Trophoblast cell (in vitro differentiated cells and primary cell): ENCODE data around the gene AIF1L.
"Not testable (repeated sequence)": the region's sequence is repeated elsewhere in the genome, so short reads cannot be mapped to it uniquely, and the experiment has no call there.

Experiments
- DNase-seq, 2 donors: peaks; one replicate each; pipeline ENCODE4 v3.0.0-alpha.2; 2016
- H2AFZ ChIP-seq: 2 replicates; pipeline ENCODE4 v1.6.1; 2013; ENCODE audit warnings: low read length, moderate library complexity, mild to moderate bottlenecking; ENCODE audit not compliant: insufficient read depth, poor library complexity
- H2AK5ac ChIP-seq: 2 replicates; pipeline ENCODE4 v1.6.1; 2013; ENCODE audit warnings: mild to moderate bottlenecking, low read length
- H2BK120ac ChIP-seq: 2 replicates; pipeline ENCODE4 v1.6.1; 2013; ENCODE audit warnings: low read length, mild to moderate bottlenecking, moderate library complexity; ENCODE audit not compliant: insufficient read depth, poor library complexity
- H2BK12ac ChIP-seq: 2 replicates; pipeline ENCODE4 v1.6.1; 2013; ENCODE audit warnings: mild to moderate bottlenecking, low read length, moderate library complexity
- H2BK5ac ChIP-seq: 2 replicates; pipeline ENCODE4 v1.6.1; 2013; ENCODE audit warnings: low read length, low read depth, moderate library complexity, mild to moderate bottlenecking; ENCODE audit not compliant: poor library complexity
- H3K14ac ChIP-seq: 2 replicates; pipeline ENCODE4 v1.6.1; 2013; ENCODE audit warnings: mild to moderate bottlenecking, low read length
- H3K18ac ChIP-seq: 2 replicates; pipeline ENCODE4 v1.6.1; 2013; ENCODE audit warnings: mild to moderate bottlenecking, low read length
- H3K23ac ChIP-seq: 2 replicates; pipeline ENCODE4 v1.6.1; 2013; ENCODE audit warnings: low read length
- H3K27ac ChIP-seq: 2 replicates; pipeline ENCODE4 v1.5.1; 2013; ENCODE audit warnings: low read depth, mild to moderate bottlenecking, inconsistent platforms, low read length, moderate library complexity
- H3K27me3 ChIP-seq: 2 replicates; pipeline ENCODE4 v1.6.1; 2013; ENCODE audit warnings: inconsistent platforms, mild to moderate bottlenecking, low read length, moderate library complexity; ENCODE audit not compliant: insufficient read depth
- H3K36me3 ChIP-seq, 2 experiments: 1 replicate in 1 of 2; 2 replicates in 1 of 2; pipeline ENCODE4 v1.6.1; 2013; ENCODE audit warnings: low read length in 2 of 2, mild to moderate bottlenecking in 2 of 2, moderate library complexity in 1 of 2; ENCODE audit not compliant: insufficient read depth in 2 of 2, control insufficient read depth in 1 of 2
- H3K4ac ChIP-seq: 2 replicates; pipeline ENCODE4 v1.6.1; 2013; ENCODE audit warnings: low read depth, mild to moderate bottlenecking, low read length, moderate library complexity
- H3K4me1 ChIP-seq, 2 experiments: 1 replicate in 1 of 2; 2 replicates in 1 of 2; pipeline ENCODE4 v1.6.1; 2013; ENCODE audit warnings: low read length in 2 of 2, mild to moderate bottlenecking in 2 of 2, moderate library complexity in 1 of 2; ENCODE audit not compliant: insufficient read depth in 2 of 2, control insufficient read depth in 1 of 2
- H3K4me2 ChIP-seq: 2 replicates; pipeline ENCODE4 v1.6.1; 2013; ENCODE audit warnings: inconsistent platforms, mild to moderate bottlenecking, low read length, moderate library complexity
- H3K4me3 ChIP-seq: 2 replicates; pipeline ENCODE4 v1.5.1; 2013; ENCODE audit warnings: mild to moderate bottlenecking, low read depth, low read length, inconsistent platforms
- H3K79me1 ChIP-seq: one replicate; pipeline ENCODE4 v1.6.1; 2013; ENCODE audit warnings: low read length
- H3K79me2 ChIP-seq: 2 replicates; pipeline ENCODE4 v1.6.1; 2013; ENCODE audit warnings: low read length, mild to moderate bottlenecking; ENCODE audit not compliant: control insufficient read depth, insufficient read depth, poor library complexity
- H3K9ac ChIP-seq: 2 replicates; pipeline ENCODE4 v1.6.1; 2013; ENCODE audit warnings: mild to moderate bottlenecking, low read length
- H3K9me3 ChIP-seq: 2 replicates; pipeline ENCODE4 v1.6.1; 2013; ENCODE audit warnings: low read depth, mild to moderate bottlenecking, control low read depth, inconsistent platforms, low read length; ENCODE audit not compliant: insufficient read depth
- H4K12ac ChIP-seq: 2 replicates; pipeline ENCODE4 v1.6.1; 2013; ENCODE audit warnings: low read depth, mild to moderate bottlenecking, low read length, moderate library complexity
- H4K8ac ChIP-seq: 2 replicates; pipeline ENCODE4 v1.6.1; 2013; ENCODE audit warnings: low read depth, mild to moderate bottlenecking, low read length, moderate library complexity
- H4K91ac ChIP-seq: one replicate; pipeline ENCODE4 v1.6.1; 2013; ENCODE audit warnings: low read depth, mild to moderate bottlenecking, low read length, moderate library complexity
- WGBS: extraction: QIAGEN DNeasy Blood & Tissue Kit; methylation state at CpG from one replicate; pipeline ENCODE4 v1.1.7; 2013; ENCODE audit warnings: missing lambda C conversion rate; ENCODE audit not compliant: insufficient read length, insufficient coverage; ENCODE audit errors: extremely low coverage; 5-methylcytosine and 5-hydroxymethylcytosine counted together

Gene AIF1L

DNA sequence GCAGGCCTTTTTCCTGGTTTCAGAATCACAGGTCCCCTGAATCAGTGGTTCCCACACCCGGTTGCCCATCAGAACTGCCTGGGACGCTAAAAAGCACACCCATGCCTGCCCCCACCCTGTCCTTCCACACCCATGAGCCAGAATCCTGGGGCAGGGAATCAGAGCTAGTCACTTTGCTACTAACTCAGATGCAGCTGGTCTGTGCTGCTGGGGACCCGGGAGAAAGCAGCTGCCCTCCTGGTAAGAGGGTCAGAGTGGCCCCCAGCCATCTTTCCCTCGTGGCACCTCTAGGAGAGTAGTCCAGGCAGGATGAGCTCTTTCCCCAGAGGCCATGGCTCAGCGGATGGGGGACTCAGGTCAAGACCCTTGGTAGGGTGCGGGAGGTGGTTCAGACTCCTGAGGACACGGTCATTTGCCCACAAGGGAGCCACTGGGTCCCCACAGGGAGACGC lies 17.8 kb downstream of the AIF1L start:
- Histone ChIP-seq H3K36me3 (peaks cover 22 to 32% of the 10 kb centered on the region in 2 experiments), H3K14ac (no peak overlapping the region), H4K8ac (no peak overlapping the region), H4K12ac (no peak overlapping the region), H2BK12ac (no peak overlapping the region), H2AK5ac (no peak overlapping the region), H3K23ac (no peak overlapping the region), H3K4me2 (no peak overlapping the region), H3K9ac (no peak overlapping the region), H3K4ac (no peak overlapping the region), H3K27me3 (no peaks in the 10 kb centered on the region), H2AFZ (no peak overlapping the region), H3K18ac (no peak overlapping the region), H3K27ac (no peak overlapping the region), H4K91ac (no peak overlapping the region), H3K4me3 (no peak overlapping the region), H2BK120ac (no peak overlapping the region), H3K79me2 (no peaks in the 10 kb centered on the region), H3K4me1 (no peaks in the 10 kb centered on the region), H3K79me1 (no peaks in the 10 kb centered on the region), H3K9me3 (peaks cover 1% of the 10 kb centered on the region), H2BK5ac (no peak overlapping the region)
- DNase-seq, result no peak
- no CpG with 5 or more reads among the region's 8 CpGs for WGBS

- H3K9ac ChIP-seq, H2BK5ac ChIP-seq, H3K27me3 ChIP-seq, H3K27ac ChIP-seq, H4K91ac ChIP-seq, H3K18ac ChIP-seq, H3K79me2 ChIP-seq, H2BK120ac ChIP-seq, H4K8ac ChIP-seq, H2BK12ac ChIP-seq, H3K4me1 ChIP-seq, H3K23ac ChIP-seq, H3K4me3 ChIP-seq, H3K14ac ChIP-seq, H3K9me3 ChIP-seq, H3K4me2 ChIP-seq, H2AFZ ChIP-seq, H3K79me1 ChIP-seq, H3K4ac ChIP-seq, DNase-seq, H4K12ac ChIP-seq, H2AK5ac ChIP-seq: not testable (repeated sequence)
- WGBS, result no CpG with 5 or more reads among the region's 6 CpGs
- peaks cover 27 to 41% of the 10 kb centered on the region in 2 experiments for H3K36me3 ChIP-seq
Measured at GRCh38 chr9:131115360-131115742, 19.0 kb downstream of the AIF1L start.

DNA sequence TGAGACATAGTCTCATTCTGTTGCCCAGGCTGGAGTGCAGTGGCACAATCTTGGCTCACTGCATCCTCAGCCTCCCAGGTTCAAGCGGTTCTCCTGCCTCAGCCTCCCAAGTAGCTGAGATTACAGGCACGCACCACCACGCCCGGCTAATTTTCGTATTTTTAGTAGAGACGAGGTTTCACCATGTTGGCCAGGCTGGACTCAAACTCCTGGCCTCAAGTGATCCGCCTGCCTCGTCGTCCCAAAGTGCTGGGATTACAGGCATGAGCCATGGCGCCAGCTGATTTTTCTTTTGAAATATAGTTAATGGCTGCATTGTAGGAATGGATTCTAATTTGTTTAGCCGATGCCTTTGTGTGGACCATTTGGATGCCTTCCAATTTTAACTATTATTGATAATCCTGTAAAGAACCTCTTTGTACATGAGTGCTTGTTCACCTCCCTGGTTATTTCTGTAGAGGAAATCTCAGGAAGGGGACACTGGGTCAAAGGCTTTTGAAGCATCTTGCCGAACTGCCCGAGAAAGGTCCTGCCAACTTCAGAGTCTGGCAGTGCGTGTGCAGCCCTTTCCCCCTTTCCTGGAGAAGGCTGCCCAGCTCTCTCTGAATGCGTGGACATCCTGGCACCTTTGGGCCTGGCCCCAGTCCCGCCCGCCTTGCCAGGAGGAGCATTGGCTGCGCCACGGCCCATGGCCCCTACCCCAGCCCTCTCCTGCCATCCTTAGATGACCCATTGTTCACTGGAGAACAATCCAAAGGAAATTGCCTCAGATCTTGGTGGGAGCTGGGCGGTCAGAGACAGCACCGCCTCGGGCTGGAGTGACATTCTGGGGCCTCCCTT lies 20.2 kb downstream of the AIF1L start:
- Histone ChIP-seq H3K27ac (no peak overlapping the region), H3K23ac (no peak overlapping the region), H3K9ac (no peak overlapping the region), H3K9me3 (peaks cover 1% of the 10 kb centered on the region), H3K14ac (no peak overlapping the region), H3K4me1 (no peaks in the 10 kb centered on the region), H2BK5ac (no peak overlapping the region), H3K27me3 (no peaks in the 10 kb centered on the region), H3K4me3 (no peak overlapping the region), H3K79me1 (no peaks in the 10 kb centered on the region), H4K12ac (no peak overlapping the region), H2AFZ (no peak overlapping the region), H2BK120ac (no peak overlapping the region), H3K18ac (no peak overlapping the region), H3K36me3 (peaks cover 33 to 48% of the 10 kb centered on the region in 2 experiments), H3K4me2 (no peak overlapping the region), H2AK5ac (no peak overlapping the region), H4K8ac (no peak overlapping the region), H2BK12ac (no peak overlapping the region), H4K91ac (no peak overlapping the region), H3K4ac (no peak overlapping the region), H3K79me2 (no peaks in the 10 kb centered on the region)
- no peak for DNase-seq
- no CpG with 5 or more reads among the region's 22 CpGs for WGBS

GRCh38 chr9:131117121-131117761 lies 20.9 kb downstream of the AIF1L start:
- Histone ChIP-seq H3K14ac (no peak overlapping the region), H2BK12ac (no peak overlapping the region), H3K79me1 (no peaks in the 10 kb centered on the region), H4K8ac (no peak overlapping the region), H3K4ac (no peak overlapping the region), H3K27me3 (no peaks in the 10 kb centered on the region), H3K79me2 (no peaks in the 10 kb centered on the region), H3K36me3 (peaks cover 30 to 49% of the 10 kb centered on the region in 2 experiments), H3K9ac (no peak overlapping the region), H3K23ac (no peak overlapping the region), H2AK5ac (no peak overlapping the region), H3K9me3 (peaks cover 1% of the 10 kb centered on the region), H3K4me1 (no peaks in the 10 kb centered on the region), H3K27ac (no peak overlapping the region), H2BK5ac (no peak overlapping the region), H3K18ac (no peak overlapping the region), H2AFZ (no peak overlapping the region), H3K4me3 (no peak overlapping the region), H4K91ac (no peak overlapping the region), H4K12ac (peak overlapping the region; percentile 18), H2BK120ac (no peak overlapping the region), H3K4me2 (no peak overlapping the region)
- WGBS, result no CpG with 5 or more reads among the region's 13 CpGs
- no peak for DNase-seq
